ENCODE data around the gene HDAC9.

The HDAC9 gene

GRCh38 chr7:18607025-18607424, 111.5 kb downstream of the HDAC9 start:
- DNase-seq = no peak

- DNase-seq = no peak
These were observed 114.9 kb downstream of the HDAC9 start for GRCh38 chr7:18610331-18610948.

GRCh38 chr7:18614841-18615240, 119.3 kb downstream of the HDAC9 start:
- no peak for DNase-seq

GRCh38 chr7:18619311-18619710, 123.8 kb downstream of the HDAC9 start:
- DNase-seq = no peak

GRCh38 chr7:18623389-18623788, 127.8 kb downstream of the HDAC9 start:
- no peak for DNase-seq

- DNase-seq = no peak
These were observed 128.9 kb downstream of the HDAC9 start for GRCh38 chr7:18624459-18624858.

- DNase-seq = no peak
These were observed 130.5 kb downstream of the HDAC9 start for GRCh38 chr7:18626086-18626485.

- no peak for DNase-seq
These were observed 131.2 kb downstream of the HDAC9 start for GRCh38 chr7:18626717-18627116.

GRCh38 chr7:18637516-18637915, 142.0 kb downstream of the HDAC9 start:
- no peak for DNase-seq

- DNase-seq = no peak
These were observed 143.3 kb downstream of the HDAC9 start for GRCh38 chr7:18638594-18639452.

- no peak for DNase-seq
These were observed 144.2 kb downstream of the HDAC9 start for GRCh38 chr7:18639711-18640110.

GRCh38 chr7:18644981-18645380, 149.4 kb downstream of the HDAC9 start:
- no peak for DNase-seq

GRCh38 chr7:18647582-18647981, 152.0 kb downstream of the HDAC9 start:
- DNase-seq = no peak

- no peak for DNase-seq
These were observed 153.6 kb downstream of the HDAC9 start for GRCh38 chr7:18648849-18649758.

GRCh38 chr7:18653381-18654155, 158.0 kb downstream of the HDAC9 start:
- DNase-seq = no peak

GRCh38 chr7:18654709-18655108, 159.2 kb downstream of the HDAC9 start:
- no peak for DNase-seq

GRCh38 chr7:18655506-18655905, 160.0 kb downstream of the HDAC9 start:
- no peak for DNase-seq

- no peak for DNase-seq
These were observed 160.4 kb downstream of the HDAC9 start for GRCh38 chr7:18655912-18656311.

- no peak for DNase-seq
These were observed 160.8 kb downstream of the HDAC9 start for GRCh38 chr7:18656362-18656761.

- DNase-seq = no peak
These were observed 164.2 kb downstream of the HDAC9 start for GRCh38 chr7:18659746-18660145.

- no peak for DNase-seq
These were observed 167.8 kb downstream of the HDAC9 start for GRCh38 chr7:18663321-18663720.

- peak; percentile 58 to 71 for DNase-seq
These were observed 170.7 kb downstream of the HDAC9 start for GRCh38 chr7:18666107-18666728.

Measured in activated T-cell treated with anti-CD3 and anti-CD28 coated beads, Interleukin-2, amount 50 U/mL, for 48 hours (primary cell).